ENCODE results near the gene UNC93A.

Gene UNC93A

DNA sequence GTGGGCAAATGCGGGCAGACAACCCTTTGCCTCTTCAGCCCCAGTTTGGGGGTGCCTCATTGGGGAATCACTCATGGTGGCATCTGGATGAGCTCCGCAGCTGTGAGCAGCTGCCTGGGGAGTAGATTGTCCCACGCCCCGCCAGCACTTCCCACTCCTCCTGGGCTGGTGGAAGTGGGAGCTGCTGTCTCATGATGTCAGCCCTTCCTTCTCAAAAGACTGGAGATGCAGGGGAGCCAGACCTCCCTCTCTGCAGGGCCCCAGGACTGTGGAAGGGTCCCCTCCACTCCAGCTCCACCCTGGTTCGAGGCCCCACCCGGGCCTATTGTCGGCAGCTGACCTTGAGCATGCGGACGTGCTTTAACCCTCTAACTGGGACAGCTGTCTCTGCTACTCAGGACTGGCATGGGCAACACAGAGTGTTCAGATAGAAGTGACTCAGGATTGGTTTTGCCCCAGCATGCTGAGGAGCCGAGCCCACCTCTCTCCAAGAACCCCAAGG lies 2.0 kb downstream of the UNC93A start:
- no peak for DNase-seq (ENCODE audit: low read depth in 2 of 2)

- DNase-seq (ENCODE audit: low read depth in 2 of 2), result no peak
These were observed 2.5 kb downstream of the UNC93A start for GRCh38 chr6:167293590-167294091.

DNA sequence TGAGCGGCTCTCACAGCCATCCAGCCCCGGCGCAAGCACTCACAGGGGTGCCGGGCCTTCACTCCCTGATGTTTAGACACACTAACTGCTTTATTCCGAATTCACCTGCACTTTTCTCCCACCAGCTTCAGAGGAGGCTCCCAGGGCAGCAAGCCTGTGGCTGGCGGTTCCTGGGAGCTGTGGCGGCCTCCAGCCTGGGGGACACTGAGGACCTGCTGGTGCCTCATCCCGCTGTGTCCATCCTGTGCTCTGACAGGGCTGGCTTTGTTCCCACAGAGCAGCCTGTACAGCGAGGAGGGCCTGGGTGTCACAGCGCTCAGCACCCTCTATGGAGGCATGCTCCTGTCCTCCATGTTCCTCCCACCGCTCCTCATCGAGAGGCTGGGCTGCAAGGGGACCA lies 3.1 kb downstream of the UNC93A start:
- no peak for DNase-seq (ENCODE audit: low read depth in 2 of 2)

GRCh38 chr6:167294651-167295494 lies 3.8 kb downstream of the UNC93A start:
- no peak for DNase-seq (ENCODE audit: low read depth in 2 of 2)

GRCh38 chr6:167295495-167296292 lies 4.6 kb downstream of the UNC93A start:
- DNase-seq (ENCODE audit: low read depth in 2 of 2), result no peak

DNA sequence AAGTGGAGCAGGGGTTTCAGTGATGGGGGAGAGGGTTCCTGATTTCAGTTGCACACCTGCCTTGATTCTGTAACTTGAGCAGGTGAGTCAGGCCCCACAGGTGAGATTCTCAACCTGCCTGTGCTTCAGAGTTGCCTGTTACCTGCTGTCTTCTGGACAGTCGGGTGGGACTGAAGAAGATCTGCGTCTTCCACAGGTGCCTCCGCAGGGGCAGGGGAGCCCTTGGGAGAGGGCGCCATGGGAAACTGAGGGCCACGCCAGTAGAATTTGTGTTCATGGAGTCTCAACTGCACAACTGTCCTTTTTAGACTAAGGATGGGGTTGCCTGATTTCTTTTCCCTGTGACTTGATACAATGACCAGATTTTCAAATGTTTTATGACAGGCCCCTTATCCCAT lies 5.2 kb downstream of the UNC93A start:
- DNase-seq (ENCODE audit: low read depth in 2 of 2), result no peak

DNA sequence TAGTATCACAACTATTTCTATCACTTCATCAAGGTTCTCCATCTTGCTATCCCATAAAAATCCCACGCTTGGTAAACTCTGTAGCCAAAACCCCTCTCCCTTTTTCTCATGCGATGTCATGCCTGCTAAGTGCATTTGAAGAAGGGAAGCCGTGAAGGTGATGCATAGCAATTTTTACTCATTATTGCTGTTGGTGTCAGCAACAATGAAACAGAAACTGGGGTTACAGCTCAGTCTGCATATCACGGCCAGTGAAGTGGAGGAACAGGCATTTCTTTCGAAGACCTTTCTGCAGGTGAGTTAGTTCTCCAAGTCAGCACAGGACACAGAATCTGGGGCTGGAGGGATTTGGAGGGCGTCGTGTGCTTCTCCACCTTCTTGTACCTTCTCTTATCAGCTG lies 5.8 kb downstream of the UNC93A start:
- DNase-seq (ENCODE audit: low read depth in 2 of 2), result no peak

DNA sequence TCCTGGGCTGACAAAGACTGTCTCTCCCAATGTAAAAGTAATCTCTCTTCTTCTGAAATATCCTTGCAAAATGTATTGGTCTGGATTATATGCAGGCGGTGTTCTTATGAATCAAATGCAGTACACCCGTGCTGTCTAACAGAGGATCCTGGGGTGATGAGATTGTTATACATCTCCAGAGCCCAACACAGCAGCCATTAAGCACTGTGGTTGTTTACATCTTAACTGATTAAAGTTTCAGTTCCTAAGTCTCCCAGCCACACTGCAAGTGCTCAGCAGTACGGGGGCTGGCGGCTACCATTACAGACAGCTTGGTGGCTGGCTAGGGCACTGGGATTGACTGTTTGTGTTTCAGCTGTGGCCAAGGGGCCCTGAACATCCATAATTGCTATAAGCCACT lies 7.0 kb downstream of the UNC93A start:
- DNase-seq (ENCODE audit: low read depth in 2 of 2), result no peak

- DNase-seq (ENCODE audit: low read depth in 2 of 2), result no peak
These were observed 8.7 kb downstream of the UNC93A start for GRCh38 chr6:167299641-167300308.

GRCh38 chr6:167300902-167301777 lies 10.0 kb downstream of the UNC93A start:
- no peak for DNase-seq (ENCODE audit: low read depth in 2 of 2)

- no peak for DNase-seq (ENCODE audit: low read depth in 2 of 2)
These were observed 11.0 kb downstream of the UNC93A start for GRCh38 chr6:167302074-167302473.

DNA sequence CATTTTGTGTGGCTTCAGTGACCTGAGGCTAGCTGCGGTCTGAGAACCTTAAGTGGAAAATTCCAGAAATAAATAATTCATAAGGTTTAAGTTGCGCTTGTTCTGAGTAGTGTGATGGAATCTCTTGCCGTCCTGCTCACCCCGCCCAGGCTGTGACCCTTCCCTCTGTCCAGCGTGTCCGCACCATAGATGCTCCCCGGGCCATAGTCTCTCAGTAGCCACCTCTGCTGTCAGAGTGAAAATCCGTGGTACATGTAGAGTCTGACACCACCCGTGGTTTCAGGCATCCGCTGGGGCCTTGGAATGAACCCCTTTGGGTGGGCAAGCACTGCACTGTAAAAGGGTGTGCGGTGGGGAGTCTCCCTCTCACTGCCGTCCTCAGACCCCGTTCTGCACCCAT lies 11.7 kb downstream of the UNC93A start:
- no peak for DNase-seq (ENCODE audit: low read depth in 2 of 2)

- no peak for DNase-seq (ENCODE audit: low read depth in 2 of 2)
These were observed 12.8 kb downstream of the UNC93A start for GRCh38 chr6:167303675-167304625.

DNA sequence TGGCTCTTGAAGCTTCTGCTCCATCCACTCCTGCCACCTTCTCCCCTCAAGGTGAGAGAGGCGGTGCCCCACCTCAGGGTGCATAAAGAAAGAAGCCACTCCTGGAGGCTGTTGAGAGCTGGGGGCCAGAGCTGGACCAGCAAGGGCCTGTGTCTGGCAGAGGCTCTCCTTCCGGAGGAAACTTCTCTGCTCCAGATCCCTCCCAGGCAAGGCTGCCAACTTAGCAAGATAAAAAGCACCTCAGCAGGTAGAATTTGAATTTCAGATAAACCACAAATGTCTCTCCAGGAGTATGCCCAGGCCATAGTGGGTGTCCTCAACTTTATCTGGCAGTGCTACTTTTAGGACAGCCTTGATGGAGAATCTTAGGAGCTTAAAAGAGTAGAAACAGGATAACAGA lies 13.8 kb downstream of the UNC93A start:
- no peak for DNase-seq (ENCODE audit: low read depth in 2 of 2)

DNA sequence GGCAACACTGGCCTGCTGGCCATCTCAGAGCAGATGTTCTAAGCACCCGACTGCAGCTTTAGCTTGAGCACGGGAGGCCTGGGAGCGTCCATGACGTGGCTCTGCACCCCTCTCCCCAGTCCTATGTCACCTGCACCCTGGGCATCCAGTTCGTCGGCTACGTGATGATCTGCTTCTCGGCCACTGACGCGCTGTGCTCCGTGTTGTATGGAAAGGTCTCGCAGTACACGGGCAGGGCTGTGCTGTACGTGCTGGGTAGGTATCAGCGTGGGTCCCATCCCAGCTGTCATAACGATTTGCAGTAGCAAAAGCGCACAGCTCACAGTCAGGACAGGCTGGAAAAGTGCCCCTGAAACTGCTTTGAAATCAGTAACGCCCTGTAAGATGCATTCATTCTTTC lies 14.7 kb downstream of the UNC93A start:
- DNase-seq (ENCODE audit: low read depth in 2 of 2), result no peak

DNA sequence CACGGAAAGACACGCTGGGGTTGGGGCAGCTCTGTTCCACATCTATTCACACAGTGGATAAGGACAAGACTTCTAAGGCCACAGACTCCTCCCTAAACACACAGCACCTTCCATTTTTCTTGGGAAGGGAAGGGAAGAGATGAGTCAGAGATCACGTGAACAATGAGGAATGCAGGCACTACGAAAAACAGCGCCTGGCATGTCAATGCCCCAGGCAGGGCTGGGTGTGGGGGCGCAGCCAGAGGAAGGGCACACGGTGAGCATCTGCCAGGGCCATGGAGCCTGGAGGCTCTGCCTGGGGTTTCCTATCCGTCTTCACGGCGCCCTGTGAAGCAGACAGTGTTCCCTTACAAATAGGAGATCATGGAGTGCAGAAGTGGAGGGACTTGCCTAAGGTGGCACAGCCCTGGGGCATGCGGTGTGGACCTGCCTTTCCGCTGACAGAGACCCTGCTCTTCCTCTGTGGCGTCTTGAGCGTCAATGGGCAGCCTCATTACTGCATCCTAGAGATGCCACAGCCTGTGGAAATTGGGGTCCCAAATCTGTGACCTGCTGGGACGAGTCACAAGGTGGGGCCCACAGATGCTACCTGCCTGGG lies 15.4 kb downstream of the UNC93A start:
- DNase-seq (ENCODE audit: low read depth in 2 of 2), result no peak

GRCh38 chr6:167307342-167307955 lies 16.3 kb downstream of the UNC93A start:
- DNase-seq (ENCODE audit: low read depth in 2 of 2), result no peak

DNA sequence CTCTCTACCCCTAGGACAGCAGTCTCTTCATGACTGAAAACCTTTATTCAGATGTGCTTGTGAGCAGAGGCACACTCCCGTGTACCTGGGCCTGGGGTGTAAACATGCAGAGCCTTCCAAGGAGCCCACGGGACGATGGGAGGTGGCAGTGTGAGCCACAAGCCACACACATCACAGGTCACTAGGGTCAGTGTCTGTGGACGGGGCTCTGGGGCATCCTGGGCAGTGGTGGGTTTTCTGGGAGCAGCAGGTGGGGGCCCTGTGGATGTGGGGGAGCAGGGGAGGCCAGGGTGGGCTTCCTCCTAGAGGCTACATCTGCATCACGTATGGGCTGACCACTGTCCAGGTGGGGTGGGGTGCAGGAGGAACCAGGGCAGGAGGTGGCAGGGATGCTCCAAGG lies 17.1 kb downstream of the UNC93A start:
- no peak for DNase-seq (ENCODE audit: low read depth in 2 of 2)

Measured in stimulated activated CD4-positive, alpha-beta T cell treated with anti-CD3 and anti-CD28 coated beads, Interleukin-15, amount 100 ng/mL, for 48 hours (primary cell).